Testis (tissue), 3 donors: ENCODE measurements around the gene GRIP1. TPM values are rescaled to one million over a fixed set of nuclear protein-coding genes. Genes with fewer than 3 reads are reported as not detected.

Source experiments
- DNase-seq: peaks from one replicate; pipeline ENCODE4 v3.0.0-alpha.2; 2019
- H3K27ac ChIP-seq, 2 donors: fragments of 200-600 bp; sonication (generic); one replicate each; pipeline ENCODE4 v1.5.1; 2019
- H3K27me3 ChIP-seq: fragments of 200-600 bp; sonication (generic); one replicate; pipeline ENCODE4 v1.5.1; 2019
- H3K36me3 ChIP-seq: fragments of 200-600 bp; sonication (generic); one replicate; pipeline ENCODE4 v1.5.1; 2017; ENCODE audit warnings: low read depth; ENCODE audit errors: missing control alignments
- H3K4me1 ChIP-seq: fragments of 200-600 bp; sonication (generic); one replicate; pipeline ENCODE4 v1.5.1; 2019
- H3K4me3 ChIP-seq, 2 donors: fragments of 200-600 bp; sonication (generic); one replicate each; pipeline ENCODE4 v1.5.1; 2017 to 2019
- H3K9me3 ChIP-seq: fragments of 200-600 bp; sonication (generic); one replicate; pipeline ENCODE4 v1.5.1; 2017
- CTCF ChIP-seq, 3 experiments: fragments of 450-650 bp in 2 of 3; fragments of 200-600 bp in 1 of 3; sonication (generic) in 1 of 3; IDR thresholded peaks; one replicate each; pipeline ENCODE4 v1.5.1; 2016 to 2019; ENCODE audit warnings: antibody characterized with exemption in 3 of 3, mild to moderate bottlenecking in 2 of 3, moderate library complexity in 1 of 3
- POLR2A ChIP-seq: fragments of 450-650 bp; IDR thresholded peaks from one replicate; pipeline ENCODE4 v1.6.1; 2017; ENCODE audit warnings: antibody characterized with exemption, mild to moderate bottlenecking, moderate library complexity
- whole genome bisulfite sequencing, 2 donors: methylation state at CpG; one replicate each; pipeline ENCODE4 v1.1.5; 2018; 5-methylcytosine and 5-hydroxymethylcytosine counted together
- intact Hi-C: fragments of 100-400 bp; cut with DNase I; formaldehyde crosslinking; loops from one replicate; pipeline ENCODE4 v1.15.1; 2023; ENCODE audit warnings: low total_unique reads
- polyA plus RNA-seq: library from polyadenylated mRNA; stranded (reverse); fragments of 350-450 nt; fragmentation: Illumina TruSeq; extraction: RNeasy Lipid Tissue Mini Kit (QIAGEN cat#74804); gene quantifications from one replicate; pipeline ENCODE4 v1.2.3, GENCODE V29; 2014; ENCODE audit warnings: low read depth, low replicate concordance; ENCODE audit not compliant: insufficient read depth
- total RNA-seq, 2 donors: library from RNA; depleted of rRNA; stranded (reverse); fragments of >200 nt; gene quantifications; one replicate each; pipeline ENCODE4 v1.2.3, GENCODE V29; 2016

Gene GRIP1
- total and polyA plus RNA-seq, 3 donors from 2014 or later, result 12.0 to 14.0 (median 12.9) TPM

DNA sequence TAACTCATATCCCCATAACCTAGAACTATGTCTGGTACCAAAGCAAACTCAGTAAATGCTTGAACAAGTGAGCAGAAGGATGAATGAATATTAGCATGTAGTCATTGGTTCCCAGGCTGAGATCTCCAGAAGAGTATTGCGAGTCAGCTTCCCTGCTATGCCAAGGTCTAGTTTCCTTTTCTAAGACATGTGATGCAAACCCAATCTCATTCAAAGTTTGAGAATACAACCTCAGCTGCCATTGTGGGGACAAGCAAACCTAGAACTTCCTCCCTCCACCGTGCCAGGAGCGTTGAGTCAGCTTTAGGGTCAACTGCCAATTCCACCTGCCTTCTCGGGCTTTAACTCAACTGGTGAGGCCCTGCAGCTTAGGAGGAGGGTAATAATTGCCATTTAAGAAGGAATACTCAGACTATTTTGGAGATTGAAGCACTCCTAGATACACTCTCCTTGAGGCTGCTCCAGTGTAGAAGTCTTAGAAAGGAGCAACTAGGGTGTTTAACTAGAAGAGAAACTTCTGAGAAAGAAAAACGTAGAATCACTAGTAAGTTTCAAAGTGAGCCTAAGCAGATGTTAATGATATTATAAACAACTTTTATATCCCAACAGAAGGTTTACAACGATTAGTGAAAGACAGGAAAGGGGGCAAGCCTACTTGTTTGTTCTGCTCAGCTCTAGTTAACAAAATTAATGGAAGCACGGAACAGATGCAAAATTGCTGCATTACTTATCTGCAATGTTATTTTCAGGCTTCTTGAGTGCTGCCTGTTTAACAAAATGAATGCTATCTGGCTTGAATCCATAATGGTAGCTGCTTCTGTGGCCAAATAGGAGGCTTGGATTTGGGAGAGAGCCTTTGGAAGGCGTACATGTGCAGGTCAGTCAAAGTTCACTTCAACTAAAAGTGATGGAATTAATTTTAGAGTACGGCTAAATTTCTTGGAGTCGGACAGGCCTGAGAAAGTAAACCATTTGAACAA lies 279.7 kb downstream of the GRIP1 start:
- intact Hi-C loops, result no loop called here
- Histone ChIP-seq H3K27ac (no peak overlapping the region), H3K9me3 (no peaks in the 10 kb centered on the region), H3K27me3 (no peaks in the 10 kb centered on the region), H3K36me3 (no peaks in the 10 kb centered on the region), H3K4me1 (no peaks in the 10 kb centered on the region), H3K4me3 (no peak overlapping the region)
- 69 to 77% methylated on average over 10 of the region's 10 CpGs for WGBS, 2 donors
- no peak for DNase-seq
- TF ChIP-seq CTCF (IDR thresholded peaks at IDR 0.05) (no peak), POLR2A (no peak)

- no peaks in the 10 kb centered on the region for H3K27me3 ChIP-seq
- intact Hi-C loops, result no loop called here
- DNase-seq, result no peak
- no peak overlapping the region for H3K4me3 ChIP-seq
- TF ChIP-seq CTCF (IDR thresholded peaks at IDR 0.05) (no peak), POLR2A (no peak)
- no peaks in the 10 kb centered on the region for H3K36me3 ChIP-seq
- WGBS, 2 donors, result 89 to 99% methylated on average over 5 of the region's 5 CpGs
- no peaks in the 10 kb centered on the region for H3K9me3 ChIP-seq
- no peaks in the 10 kb centered on the region for H3K4me1 ChIP-seq
- no peak overlapping the region for H3K27ac ChIP-seq
These were observed 281.1 kb downstream of the GRIP1 start for GRCh38 chr12:66397574-66398290.

DNA sequence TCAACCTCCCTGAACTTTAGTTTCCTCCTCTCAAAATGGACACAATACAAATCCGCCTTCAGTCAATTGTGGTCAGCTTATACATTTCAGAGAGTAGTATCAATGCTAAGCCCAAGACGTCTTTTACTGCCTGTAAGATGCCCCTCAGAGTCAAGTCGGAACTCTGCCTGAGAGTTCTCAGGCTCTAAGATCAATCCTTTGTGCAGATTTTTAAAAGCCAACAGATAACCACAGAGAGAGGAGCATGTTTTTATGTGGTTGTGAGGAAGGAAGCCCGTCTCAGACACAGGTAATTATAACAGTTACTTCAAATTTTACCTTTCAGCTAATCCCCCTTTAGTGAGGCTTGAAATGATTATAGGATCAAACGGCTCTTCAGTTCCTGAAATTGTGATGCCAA lies 285.0 kb downstream of the GRIP1 start:
- no peaks in the 10 kb centered on the region for H3K9me3 ChIP-seq
- WGBS, 2 donors, result 66 to 73% methylated on average over 5 of the region's 5 CpGs

DNA sequence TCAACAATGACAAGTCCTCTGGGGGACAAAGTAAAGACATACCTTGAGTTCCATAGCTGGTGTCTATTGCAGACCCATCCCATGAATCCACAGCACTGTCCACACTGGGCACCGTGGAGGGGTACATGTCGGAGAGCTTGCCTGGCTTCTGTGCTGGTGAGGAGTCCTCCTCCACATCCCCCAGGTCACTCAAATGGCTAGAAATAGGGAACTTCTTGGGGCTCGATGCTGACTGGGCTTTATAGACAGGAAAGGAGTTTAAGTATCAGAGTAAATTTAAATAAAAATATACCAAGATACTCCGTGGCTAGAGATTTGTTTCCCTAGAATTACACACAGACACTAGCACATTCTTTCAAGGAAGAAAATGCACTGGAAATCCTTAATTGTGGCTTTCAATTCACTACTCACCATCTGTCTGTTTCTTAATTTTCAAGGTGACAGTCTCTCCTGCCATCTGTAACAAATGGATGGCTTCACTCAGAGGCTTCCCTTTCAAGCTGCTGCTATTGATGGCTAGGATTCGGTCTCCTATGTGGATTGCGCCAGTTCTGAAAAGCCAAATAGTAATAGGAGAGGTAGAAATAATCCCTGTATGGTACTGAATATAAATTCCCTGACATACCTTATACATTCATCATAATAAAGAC lies 286.5 kb downstream of the GRIP1 start:
- H3K4me3 ChIP-seq, result no peak overlapping the region
- intact Hi-C loops, result no loop called here
- H3K27ac ChIP-seq, result no peak overlapping the region
- TF ChIP-seq CTCF (IDR thresholded peaks at IDR 0.05) (no peak), POLR2A (no peak)
- no peaks in the 10 kb centered on the region for H3K36me3 ChIP-seq
- 82 to 95% methylated on average over 6 of the region's 6 CpGs for WGBS, 2 donors
- no peaks in the 10 kb centered on the region for H3K9me3 ChIP-seq
- H3K27me3 ChIP-seq, result no peaks in the 10 kb centered on the region
- DNase-seq, result no peak
- H3K4me1 ChIP-seq, result no peaks in the 10 kb centered on the region

More for the DNA sequence above, 285.0 kb downstream of the GRIP1 start:
- no peaks in the 10 kb centered on the region for H3K4me1 ChIP-seq
- H3K36me3 ChIP-seq, result no peaks in the 10 kb centered on the region
- no peak overlapping the region for H3K4me3 ChIP-seq
- intact Hi-C loops, result no loop called here
- no peak overlapping the region for H3K27ac ChIP-seq
- no peak for DNase-seq
- no peaks in the 10 kb centered on the region for H3K27me3 ChIP-seq
- TF ChIP-seq POLR2A (no peak), CTCF (IDR thresholded peaks at IDR 0.05) (no peak)
